Fibroblast of pulmonary artery (primary cell): ENCODE measurements around the gene FAM170B.

Experiments used
- DNase-seq: peaks from one replicate; pipeline ENCODE4 v3.0.0-alpha.2; 2010; ENCODE audit warnings: low read depth
- H3K4me3 ChIP-seq: replicated peaks from 2 replicates; pipeline ENCODE4 v1.5.1; 2011; ENCODE audit warnings: low read depth, mild to moderate bottlenecking, control low read depth, low read length, moderate library complexity
- CTCF ChIP-seq: IDR thresholded peaks from 2 replicates; pipeline ENCODE4 v1.5.1; 2011; ENCODE audit warnings: mild to moderate bottlenecking, control low read depth, low read length, inconsistent platforms; ENCODE audit errors: missing control alignments

The FAM170B gene

DNA sequence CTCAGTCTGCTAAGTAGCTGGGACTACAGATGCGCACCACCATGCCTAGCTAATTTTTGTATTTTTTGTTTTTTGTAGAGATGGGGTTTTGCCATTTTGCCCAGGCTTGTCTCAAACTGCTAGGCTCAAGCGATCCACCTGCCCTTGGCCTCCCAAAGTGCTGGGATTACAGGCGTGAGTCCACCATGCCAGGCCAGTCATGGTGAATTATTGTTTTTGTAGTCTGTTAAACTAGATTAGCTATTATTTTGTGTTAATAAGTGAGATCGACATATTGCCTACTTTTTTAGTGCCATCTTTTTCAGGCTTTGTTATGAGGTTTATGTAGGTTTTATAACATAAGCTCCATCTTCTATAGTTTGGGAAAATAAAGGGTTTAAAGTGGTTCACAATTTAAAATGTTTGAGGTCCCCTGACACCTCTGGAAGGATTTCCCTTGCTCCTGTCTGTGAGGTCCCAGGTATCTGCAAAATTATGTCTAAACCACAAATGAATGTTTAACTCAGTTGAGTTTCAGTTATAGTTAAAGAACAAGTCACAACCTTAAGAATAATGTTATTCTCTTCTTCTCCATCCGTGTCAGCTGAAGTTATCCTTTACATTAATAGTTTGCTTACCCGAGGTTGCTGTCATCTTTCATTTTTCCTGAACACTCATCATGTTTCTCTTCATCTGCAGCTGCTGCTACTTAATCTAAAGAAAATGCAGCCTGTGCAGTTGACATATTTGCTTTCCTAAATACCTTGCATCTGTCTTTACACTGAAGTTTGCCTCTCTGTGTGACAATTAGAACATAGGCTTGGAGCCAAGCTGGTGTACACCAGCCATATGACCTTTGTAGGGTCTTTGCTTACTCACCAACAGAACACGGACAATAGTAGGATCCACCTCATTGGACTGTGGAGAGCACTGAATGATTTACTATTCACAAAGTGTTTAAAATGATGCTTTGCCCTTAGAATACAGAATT, 9.6 kb downstream of the FAM170B start:
- TF ChIP-seq CTCF: no peak
- H3K4me3 ChIP-seq: no peak overlapping the region
- DNase-seq: no peak

DNA sequence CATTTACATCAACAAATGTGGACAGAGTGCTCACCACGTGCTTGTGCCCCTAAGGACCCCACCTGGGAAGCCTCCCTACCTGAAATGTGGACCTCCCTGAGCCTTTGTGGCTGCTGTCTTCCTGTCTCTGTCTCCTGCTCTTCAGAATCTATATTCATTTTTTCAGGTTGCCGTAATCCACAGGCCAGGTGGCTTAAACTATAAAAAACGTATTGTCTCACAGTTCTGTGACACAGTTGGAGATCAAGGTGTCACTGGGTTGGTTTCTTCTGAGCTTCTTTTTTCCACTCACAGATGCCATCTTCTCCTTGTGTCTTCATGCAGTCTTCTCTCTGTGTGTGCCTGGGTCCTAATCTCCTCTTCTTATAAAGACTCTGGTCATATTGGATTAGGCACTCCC, 12.9 kb downstream of the FAM170B start:
- no peak overlapping the region for H3K4me3 ChIP-seq
- no peak for TF ChIP-seq CTCF
- no peak for DNase-seq

DNA sequence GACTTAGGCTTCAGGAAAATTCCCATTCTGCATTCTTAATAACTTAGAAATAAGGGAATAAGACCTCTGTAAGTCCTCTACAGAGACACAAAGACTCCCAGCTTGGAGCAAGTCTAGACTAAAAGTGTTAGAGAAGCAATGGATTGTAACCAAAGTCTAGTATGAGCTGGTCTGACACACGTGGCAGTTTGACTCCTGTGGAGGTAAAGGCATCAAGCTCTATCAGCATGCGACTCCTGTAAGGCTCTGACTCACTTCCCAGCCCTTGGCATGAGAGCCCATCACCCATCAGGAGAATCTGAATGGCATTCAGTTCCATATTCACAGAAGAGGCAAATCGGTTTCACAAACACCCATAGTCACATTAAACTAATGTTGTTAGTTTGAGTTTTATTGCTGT, 14.1 kb downstream of the FAM170B start:
- no peak for DNase-seq
- no peak for TF ChIP-seq CTCF
- no peak overlapping the region for H3K4me3 ChIP-seq

DNA sequence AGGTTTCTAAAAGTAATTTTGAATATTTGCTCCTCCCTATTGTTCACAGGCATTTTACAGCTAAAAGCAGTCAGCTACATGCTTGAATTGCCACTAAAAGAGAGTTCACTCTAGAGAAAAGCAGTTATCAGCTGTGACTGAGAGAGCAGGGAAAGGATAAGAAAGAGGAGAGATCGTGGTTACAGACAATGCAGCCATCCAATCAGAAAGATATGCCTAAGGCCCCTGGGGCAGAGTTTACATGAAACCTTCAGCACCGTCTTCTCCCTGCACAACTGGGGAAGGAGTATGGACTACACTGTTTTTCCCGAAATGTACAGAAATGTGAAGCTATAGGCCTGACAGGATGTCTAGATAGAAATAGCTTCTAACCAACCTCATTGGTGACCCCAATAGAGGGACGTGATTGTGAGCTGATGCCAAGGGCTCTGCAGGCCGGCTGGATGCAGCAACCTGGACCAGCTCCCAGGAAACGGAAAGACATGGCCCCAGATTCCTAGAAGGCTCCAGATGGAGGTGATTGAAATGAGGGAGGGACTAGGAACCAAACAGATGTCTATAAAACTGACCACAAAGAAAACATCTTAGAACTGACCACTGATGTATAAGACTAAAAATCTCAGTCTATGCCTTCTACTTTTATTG, 15.3 kb downstream of the FAM170B start:
- DNase-seq: no peak
- H3K4me3 ChIP-seq: no peak overlapping the region
- no peak for TF ChIP-seq CTCF

DNA sequence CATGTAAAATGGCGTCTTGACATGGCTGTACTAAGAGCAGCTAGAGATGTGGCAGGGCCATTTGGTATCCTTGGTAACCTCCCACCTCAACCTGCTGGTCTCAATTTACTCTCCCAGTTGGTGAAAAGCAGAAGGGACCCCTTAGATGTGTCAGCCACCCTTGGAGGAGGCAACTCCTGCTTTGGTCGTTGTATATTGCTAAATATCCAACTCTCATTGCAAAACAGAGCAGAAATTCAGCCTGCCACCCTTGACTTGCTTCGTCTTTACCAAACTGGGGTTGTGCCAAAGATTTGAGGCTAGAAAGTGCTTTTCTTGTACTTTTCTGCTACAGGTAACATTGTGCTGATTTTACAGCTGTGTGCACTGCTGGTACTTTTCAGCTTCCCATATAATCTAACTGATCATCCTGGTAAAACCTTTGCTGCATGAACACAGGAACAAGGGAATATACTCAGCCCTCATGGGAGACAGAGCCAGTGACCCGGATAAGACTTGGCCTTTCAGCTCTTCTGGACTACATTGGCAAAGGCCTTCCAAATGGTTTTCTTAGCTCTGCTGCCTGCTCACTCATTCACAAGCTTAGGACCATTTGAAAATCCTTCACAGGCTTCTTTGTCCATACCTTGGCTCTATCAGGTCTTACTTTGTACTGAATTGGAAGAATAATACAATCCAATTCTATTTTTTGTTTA, 16.3 kb downstream of the FAM170B start:
- DNase-seq: no peak
- no peak for TF ChIP-seq CTCF
- no peak overlapping the region for H3K4me3 ChIP-seq

DNA sequence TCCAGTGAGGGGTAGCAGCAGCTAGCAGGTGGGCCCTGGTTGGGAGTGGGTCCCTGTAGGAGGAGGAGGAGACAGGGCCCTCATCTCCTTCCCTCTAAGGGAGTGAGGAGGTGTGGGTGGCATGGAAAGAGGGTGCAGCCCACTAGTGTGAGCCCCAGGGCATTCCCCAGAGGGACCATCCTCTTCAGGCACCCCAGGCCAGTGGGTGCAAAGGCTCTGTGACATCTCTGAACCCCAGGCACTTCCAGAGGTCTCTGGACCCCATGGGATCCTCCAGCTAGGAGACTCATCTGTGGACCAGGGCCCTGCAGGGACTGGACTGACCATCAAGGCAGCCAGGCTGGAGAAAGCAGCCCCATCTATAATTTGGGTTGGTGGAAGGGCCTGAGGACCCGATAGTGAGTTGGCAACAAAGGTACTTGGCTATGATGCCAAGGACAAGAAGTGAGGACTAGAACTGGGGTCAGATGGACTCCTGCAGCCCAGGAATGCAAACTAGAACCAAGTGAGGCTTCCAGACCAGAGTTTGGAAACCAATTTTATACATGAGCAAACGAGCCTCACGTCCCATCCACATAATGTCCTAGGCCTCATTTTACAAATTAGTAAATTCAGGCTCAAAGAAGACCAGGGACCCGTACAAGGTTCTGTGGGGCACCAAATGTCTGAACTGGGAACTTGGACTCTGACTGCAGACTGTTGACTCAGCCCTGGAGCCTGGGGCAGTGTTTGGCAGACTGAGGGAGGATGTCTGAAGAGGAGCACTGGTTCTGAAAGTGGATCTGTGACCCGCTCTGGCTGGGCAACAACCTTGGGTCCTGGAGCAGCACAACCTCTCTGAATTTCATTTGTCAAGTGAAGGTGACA, 17.1 kb downstream of the FAM170B start:
- no peak overlapping the region for H3K4me3 ChIP-seq
- no peak for TF ChIP-seq CTCF
- DNase-seq: no peak
